Stimulated activated memory B cell treated with anti-CD40 and anti-IgM and Interleukin-4, amounts not matched to agents 10 μg/mL and 1 μg/mL and 100 μg/mL, for 72 hours (primary cell): ENCODE data around the gene FGFBP3.
A peak's percentile ranks its signal among the peaks of the same experiment; 100 is the strongest.
"Not testable (repeated sequence)": the region's sequence is repeated elsewhere in the genome, so short reads cannot be mapped to it uniquely, and the experiment has no call there.

Source experiments
- ATAC-seq: fragments of 150-1000 bp; cut with Tn5 transposase; 2 replicates; pipeline ENCODE4 v1.10.0; 2021
- H3K27ac Mint-ChIP-seq: one replicate; pipeline ENCODE4 v1.8.0; 2022; ENCODE audit warnings: mild to moderate bottlenecking, mixed read lengths
- H3K27me3 Mint-ChIP-seq: one replicate; pipeline ENCODE4 v1.8.0; 2022; ENCODE audit warnings: mixed read lengths
- H3K36me3 Mint-ChIP-seq: one replicate; pipeline ENCODE4 v1.8.0; 2022; ENCODE audit warnings: mixed read lengths
- H3K4me1 Mint-ChIP-seq: one replicate; pipeline ENCODE4 v1.8.0; 2022; ENCODE audit warnings: mixed read lengths
- H3K4me3 Mint-ChIP-seq: one replicate; pipeline ENCODE4 v1.8.0; 2022; ENCODE audit warnings: mild to moderate bottlenecking, moderate library complexity, mixed read lengths
- H3K9me3 Mint-ChIP-seq: one replicate; pipeline ENCODE4 v1.8.0; 2022; ENCODE audit warnings: mixed read lengths

Gene FGFBP3

GRCh38 chr10:91919651-91920050 lies 10.4 kb upstream of the FGFBP3 start:
- H3K27ac Mint-ChIP-seq, result no peak overlapping the region
- no peak overlapping the region for H3K4me3 Mint-ChIP-seq
- H3K4me1 Mint-ChIP-seq, result peaks cover 6% of the 10 kb centered on the region
- no peaks in the 10 kb centered on the region for H3K36me3 Mint-ChIP-seq
- peaks cover 33% of the 10 kb centered on the region for H3K27me3 Mint-ChIP-seq
- peaks cover 2% of the 10 kb centered on the region for H3K9me3 Mint-ChIP-seq
- no peak for ATAC-seq

GRCh38 chr10:91910467-91910866 lies 1.2 kb upstream of the FGFBP3 start:
- no peaks in the 10 kb centered on the region for H3K27me3 Mint-ChIP-seq
- ATAC-seq, result no peak
- no peak overlapping the region for H3K4me3 Mint-ChIP-seq
- no peaks in the 10 kb centered on the region for H3K9me3 Mint-ChIP-seq
- no peak overlapping the region for H3K27ac Mint-ChIP-seq
- H3K36me3 Mint-ChIP-seq, result peaks cover 6% of the 10 kb centered on the region
- peaks cover 25% of the 10 kb centered on the region for H3K4me1 Mint-ChIP-seq

- ATAC-seq, result peak; percentile 96
- Mint-ChIP-seq H3K4me3 (peak overlapping the region; percentile 93), H3K27ac (peak overlapping the region; percentile 63), H3K36me3 (peaks cover 11% of the 10 kb centered on the region), H3K4me1 (peaks cover 25% of the 10 kb centered on the region), H3K27me3 (no peaks in the 10 kb centered on the region), H3K9me3 (no peaks in the 10 kb centered on the region)
These were observed 759 bp downstream of the FGFBP3 start for GRCh38 chr10:91908337-91909116.

- H3K27me3 Mint-ChIP-seq, result no peaks in the 10 kb centered on the region
- peaks cover 25% of the 10 kb centered on the region for H3K4me1 Mint-ChIP-seq
- no peaks in the 10 kb centered on the region for H3K9me3 Mint-ChIP-seq
- peak overlapping the region; percentile 86 for H3K4me3 Mint-ChIP-seq
- no peak for ATAC-seq
- H3K27ac Mint-ChIP-seq, result peak overlapping the region; percentile 63
- H3K36me3 Mint-ChIP-seq, result peaks cover 11% of the 10 kb centered on the region
These were observed 1.4 kb downstream of the FGFBP3 start for GRCh38 chr10:91907914-91908336.

GRCh38 chr10:91907033-91907594 lies 2.2 kb downstream of the FGFBP3 start:
- Mint-ChIP-seq H3K27ac (peak overlapping the region; percentile 63), H3K4me1 (peaks cover 25% of the 10 kb centered on the region), H3K36me3 (peaks cover 11% of the 10 kb centered on the region), H3K27me3 (no peaks in the 10 kb centered on the region), H3K9me3 (no peaks in the 10 kb centered on the region), H3K4me3 (peak overlapping the region; percentile 86)
- no peak for ATAC-seq

- ATAC-seq, result no peak
- Mint-ChIP-seq H3K27ac (no peak overlapping the region), H3K27me3 (no peaks in the 10 kb centered on the region), H3K4me1 (peaks cover 4% of the 10 kb centered on the region), H3K36me3 (peaks cover 11% of the 10 kb centered on the region), H3K4me3 (no peak overlapping the region), H3K9me3 (no peaks in the 10 kb centered on the region)
These were observed 7.3 kb downstream of the FGFBP3 start for GRCh38 chr10:91901784-91902677.

- no peak for ATAC-seq
- no peak overlapping the region for H3K27ac Mint-ChIP-seq
- no peak overlapping the region for H3K4me3 Mint-ChIP-seq
- H3K9me3 Mint-ChIP-seq, result peaks cover 2% of the 10 kb centered on the region
- peaks cover 9% of the 10 kb centered on the region for H3K4me1 Mint-ChIP-seq
- H3K27me3 Mint-ChIP-seq, result no peaks in the 10 kb centered on the region
- H3K36me3 Mint-ChIP-seq, result no peaks in the 10 kb centered on the region
These were observed 11.9 kb downstream of the FGFBP3 start for GRCh38 chr10:91897421-91897820.

- Mint-ChIP-seq H3K27me3 (peaks cover 5% of the 10 kb centered on the region), H3K4me3 (no peak overlapping the region), H3K27ac (no peak overlapping the region), H3K4me1 (peaks cover 9% of the 10 kb centered on the region), H3K9me3 (peaks cover 2% of the 10 kb centered on the region), H3K36me3 (no peaks in the 10 kb centered on the region)
- ATAC-seq, result no peak
These were observed 13.0 kb downstream of the FGFBP3 start for GRCh38 chr10:91896212-91896756.

GRCh38 chr10:91894261-91894685 lies 15.0 kb downstream of the FGFBP3 start:
- not testable (repeated sequence) for H3K4me3 Mint-ChIP-seq, H3K36me3 Mint-ChIP-seq, ATAC-seq, H3K4me1 Mint-ChIP-seq, H3K27ac Mint-ChIP-seq, H3K9me3 Mint-ChIP-seq
- H3K27me3 Mint-ChIP-seq, result peaks cover 21% of the 10 kb centered on the region

GRCh38 chr10:91893051-91893450 lies 16.2 kb downstream of the FGFBP3 start:
- no peaks in the 10 kb centered on the region for H3K36me3 Mint-ChIP-seq
- no peak for ATAC-seq
- peaks cover 25% of the 10 kb centered on the region for H3K27me3 Mint-ChIP-seq
- H3K9me3 Mint-ChIP-seq, result peaks cover 2% of the 10 kb centered on the region
- H3K4me3 Mint-ChIP-seq, result no peak overlapping the region
- peaks cover 9% of the 10 kb centered on the region for H3K4me1 Mint-ChIP-seq
- no peak overlapping the region for H3K27ac Mint-ChIP-seq

GRCh38 chr10:91891125-91892001 lies 17.9 kb downstream of the FGFBP3 start:
- Mint-ChIP-seq H3K27ac (no peak overlapping the region), H3K27me3 (peaks cover 35% of the 10 kb centered on the region), H3K9me3 (peaks cover 2% of the 10 kb centered on the region), H3K4me1 (peaks cover 21% of the 10 kb centered on the region), H3K4me3 (no peak overlapping the region), H3K36me3 (no peaks in the 10 kb centered on the region)
- ATAC-seq, result no peak

- Mint-ChIP-seq H3K9me3 (no peaks in the 10 kb centered on the region), H3K36me3 (no peaks in the 10 kb centered on the region), H3K27ac (peak overlapping the region; percentile 88), H3K4me3 (peak overlapping the region; percentile 94), H3K27me3 (peaks cover 43% of the 10 kb centered on the region), H3K4me1 (peaks cover 18% of the 10 kb centered on the region)
- ATAC-seq, result peak; percentile 68
These were observed 21.8 kb downstream of the FGFBP3 start for GRCh38 chr10:91887272-91888076.

GRCh38 chr10:91886954-91887271 lies 22.4 kb downstream of the FGFBP3 start:
- peak overlapping the region; percentile 94 for H3K4me3 Mint-ChIP-seq
- H3K27ac Mint-ChIP-seq, result no peak overlapping the region
- no peak for ATAC-seq
- H3K36me3 Mint-ChIP-seq, result no peaks in the 10 kb centered on the region
- peaks cover 43% of the 10 kb centered on the region for H3K27me3 Mint-ChIP-seq
- H3K9me3 Mint-ChIP-seq, result no peaks in the 10 kb centered on the region
- H3K4me1 Mint-ChIP-seq, result peaks cover 18% of the 10 kb centered on the region
